AG04449 (cell line): ENCODE measurements around the gene CDC14B.

ENCODE experiments used
- CTCF ChIA-PET: fragments of 350-600 bp; formaldehyde crosslinking; extraction: SDS; loops from one replicate; lab custom pipeline; 2021; ENCODE audit warnings: antibody characterized with exemption; lab: Yijun Ruan, JAX
- POLR2A ChIA-PET: fragments of 400-600, 350-600 bp; formaldehyde crosslinking; extraction: SDS; loops from one replicate; lab custom pipeline; 2020; ENCODE audit warnings: antibody characterized with exemption, inconsistent platforms; lab: Yijun Ruan, JAX
- DNase-seq: peaks from one replicate; pipeline ENCODE4 v3.0.0-alpha.2; 2010; ENCODE audit warnings: low read depth, low spot score
- H3K4me3 ChIP-seq: 2 replicates; pipeline ENCODE4 v1.5.1; 2011; ENCODE audit warnings: low read depth, mild to moderate bottlenecking, control low read depth, low read length
- TF ChIP-seq, protein P1 (sequence below): IDR thresholded peaks from one replicate; pipeline ENCODE4 v1.5.1; 2011; ENCODE audit warnings: mild to moderate bottlenecking, moderate library complexity, low read length, control low read depth, inconsistent platforms; ENCODE audit not compliant: insufficient read depth; ENCODE audit errors: missing control alignments

Gene CDC14B

DNA sequence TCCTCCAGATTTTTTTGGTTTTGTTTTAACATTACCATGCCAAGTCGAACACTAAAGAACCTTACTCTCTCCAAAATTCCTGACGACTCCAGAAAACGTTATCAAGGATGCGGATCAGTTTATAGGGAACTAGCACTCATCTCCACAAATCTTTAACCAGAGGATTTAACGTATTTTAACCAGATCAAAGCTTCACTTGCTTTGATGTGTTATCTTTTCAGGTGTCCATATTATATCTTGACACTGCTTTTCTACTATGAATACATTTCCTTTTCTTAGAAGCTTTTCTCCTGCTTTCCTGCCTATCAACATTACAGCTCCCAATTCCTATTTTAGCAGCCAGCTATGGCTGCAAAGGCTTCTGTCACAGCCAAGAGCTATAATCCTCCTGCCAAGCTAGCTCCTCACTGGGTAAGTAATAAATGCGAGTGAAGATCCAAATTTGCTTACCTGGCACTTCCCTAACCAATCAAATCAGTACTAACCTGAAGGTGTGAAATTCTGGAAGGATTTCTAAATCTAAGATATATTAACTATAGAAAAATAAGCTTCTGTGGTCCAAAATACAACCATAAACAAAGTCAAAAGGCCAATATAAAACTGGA lies 60.2 kb downstream of the CDC14B start:
- ChIA-PET POLR2A (no interaction called here), CTCF (no interaction called here)
- no peak overlapping the region for H3K4me3 ChIP-seq
- TF ChIP-seq, protein P1, sequence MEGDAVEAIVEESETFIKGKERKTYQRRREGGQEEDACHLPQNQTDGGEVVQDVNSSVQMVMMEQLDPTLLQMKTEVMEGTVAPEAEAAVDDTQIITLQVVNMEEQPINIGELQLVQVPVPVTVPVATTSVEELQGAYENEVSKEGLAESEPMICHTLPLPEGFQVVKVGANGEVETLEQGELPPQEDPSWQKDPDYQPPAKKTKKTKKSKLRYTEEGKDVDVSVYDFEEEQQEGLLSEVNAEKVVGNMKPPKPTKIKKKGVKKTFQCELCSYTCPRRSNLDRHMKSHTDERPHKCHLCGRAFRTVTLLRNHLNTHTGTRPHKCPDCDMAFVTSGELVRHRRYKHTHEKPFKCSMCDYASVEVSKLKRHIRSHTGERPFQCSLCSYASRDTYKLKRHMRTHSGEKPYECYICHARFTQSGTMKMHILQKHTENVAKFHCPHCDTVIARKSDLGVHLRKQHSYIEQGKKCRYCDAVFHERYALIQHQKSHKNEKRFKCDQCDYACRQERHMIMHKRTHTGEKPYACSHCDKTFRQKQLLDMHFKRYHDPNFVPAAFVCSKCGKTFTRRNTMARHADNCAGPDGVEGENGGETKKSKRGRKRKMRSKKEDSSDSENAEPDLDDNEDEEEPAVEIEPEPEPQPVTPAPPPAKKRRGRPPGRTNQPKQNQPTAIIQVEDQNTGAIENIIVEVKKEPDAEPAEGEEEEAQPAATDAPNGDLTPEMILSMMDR, result no peak
- no peak for DNase-seq

DNA sequence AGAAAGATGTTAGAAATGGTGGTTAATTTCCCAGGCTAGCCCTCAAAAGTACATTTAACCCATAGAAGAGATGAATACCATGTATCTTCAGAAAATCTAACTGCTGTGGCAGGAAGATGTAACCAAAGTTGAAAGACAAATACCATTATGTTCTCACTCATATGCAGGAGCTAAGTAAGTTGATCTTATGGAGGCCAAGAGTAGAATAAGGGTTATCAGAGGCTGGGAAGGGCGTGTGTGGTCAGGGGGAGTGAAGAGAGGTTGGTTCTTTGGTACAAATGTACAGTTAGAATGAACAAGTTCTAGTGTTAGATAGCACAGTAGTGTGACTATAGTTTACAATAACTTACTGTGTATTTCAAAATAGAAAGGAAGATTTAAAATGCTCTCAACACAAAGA lies 61.7 kb downstream of the CDC14B start:
- H3K4me3 ChIP-seq, result no peak overlapping the region
- ChIA-PET CTCF (interaction anchor here (4.5 kb wide), 1 partner anchor 9 kb away, joined by 34 read pairs; no protein-coding TSS in a partner anchor), POLR2A (no interaction called here)
- no peak for DNase-seq
- TF ChIP-seq, protein P1, result no peak

DNA sequence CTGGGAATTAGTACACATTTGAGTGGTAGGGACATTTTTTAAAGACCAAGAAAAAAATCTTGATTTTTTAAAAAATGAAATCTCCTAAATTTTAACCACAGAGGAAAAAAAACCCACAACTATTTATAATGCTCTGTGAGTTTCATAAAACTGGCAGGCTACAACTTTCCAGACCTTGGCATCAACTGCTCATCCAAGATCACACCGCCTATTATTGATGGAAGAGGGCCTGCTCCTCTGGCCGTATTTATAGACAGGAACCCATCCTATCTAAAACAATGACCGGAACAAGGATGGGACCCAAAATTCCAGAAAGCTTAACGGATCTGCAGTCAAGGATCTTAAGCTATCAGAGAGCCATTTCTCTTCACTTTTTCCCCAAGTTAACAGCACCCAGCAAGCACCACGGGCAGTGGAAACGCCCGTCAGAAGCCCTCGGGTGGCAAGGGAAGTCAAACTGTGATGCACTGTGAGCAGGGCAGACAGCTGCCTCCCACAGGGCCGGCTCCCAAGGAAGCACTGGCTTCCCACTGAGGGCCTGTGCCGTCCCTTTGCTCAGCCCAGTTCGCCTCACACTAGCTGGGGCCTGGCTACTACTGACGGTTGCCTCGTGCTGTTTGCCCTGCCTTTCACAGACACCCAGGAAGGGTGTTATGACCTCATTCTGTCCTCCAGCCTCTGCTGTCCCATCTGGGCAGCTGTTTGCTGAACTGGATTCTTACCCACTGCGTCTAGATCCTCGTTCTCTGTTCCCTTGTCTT lies 62.8 kb downstream of the CDC14B start:
- no peak overlapping the region for H3K4me3 ChIP-seq
- TF ChIP-seq, protein P1, result no peak
- DNase-seq, result no peak
- CTCF ChIA-PET, result interaction anchor here (1.0 to 4.5 kb wide), 3 partner anchors 10 to 108 kb away, joined by 4 to 34 read pairs (median 5); no protein-coding TSS in a partner anchor
- POLR2A ChIA-PET, result interaction anchor here (0.6 kb wide), 1 partner anchor 61 kb away, joined by 3 read pairs; no protein-coding TSS in a partner anchor

DNA sequence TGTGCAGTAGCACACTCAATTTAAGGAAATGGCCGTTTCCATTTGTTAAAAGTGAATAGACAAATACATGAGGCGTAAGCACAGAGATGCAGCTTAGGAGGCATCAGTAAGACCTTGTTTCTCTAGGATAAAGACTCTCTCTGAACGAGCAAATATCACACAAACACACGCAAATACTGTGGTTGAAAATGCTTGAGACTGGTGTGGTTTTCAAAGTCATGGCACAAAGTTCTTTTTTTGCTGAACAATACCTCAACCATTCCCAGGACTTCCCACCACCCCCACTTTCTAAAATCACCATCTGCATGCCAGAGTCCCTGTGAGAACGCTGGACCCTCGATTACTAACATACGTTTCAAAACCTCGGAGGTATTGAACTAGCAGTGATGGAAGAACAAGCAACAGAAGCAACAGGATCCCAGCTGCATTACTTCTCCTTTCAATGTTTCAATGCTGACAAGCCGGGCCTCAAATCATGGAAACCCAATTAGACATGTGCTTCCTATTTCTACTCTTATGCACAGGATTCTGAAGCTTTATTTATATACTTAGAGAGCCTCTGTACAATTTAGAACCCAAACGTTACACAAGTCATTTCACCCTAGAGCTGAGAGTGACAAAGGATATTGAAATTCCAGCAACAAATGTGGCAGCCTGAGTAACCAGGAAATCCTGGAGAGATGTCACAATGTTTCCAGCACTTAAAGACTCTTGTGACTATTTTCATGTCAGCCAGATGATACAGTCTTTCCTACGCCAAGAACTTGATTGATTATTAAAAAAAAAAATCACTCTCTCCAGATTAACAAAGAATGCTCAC lies 63.9 kb downstream of the CDC14B start:
- ChIA-PET CTCF (interaction anchor here (1.0 to 4.5 kb wide), 4 partner anchors 11 to 106 kb away, joined by 3 to 34 read pairs (median 4); no protein-coding TSS in a partner anchor), POLR2A (interaction anchor here (1.7 kb wide), 1 partner anchor 11 kb away, joined by 8 read pairs; no protein-coding TSS in a partner anchor)
- TF ChIP-seq, protein P1, result no peak
- no peak overlapping the region for H3K4me3 ChIP-seq
- DNase-seq, result no peak

DNA sequence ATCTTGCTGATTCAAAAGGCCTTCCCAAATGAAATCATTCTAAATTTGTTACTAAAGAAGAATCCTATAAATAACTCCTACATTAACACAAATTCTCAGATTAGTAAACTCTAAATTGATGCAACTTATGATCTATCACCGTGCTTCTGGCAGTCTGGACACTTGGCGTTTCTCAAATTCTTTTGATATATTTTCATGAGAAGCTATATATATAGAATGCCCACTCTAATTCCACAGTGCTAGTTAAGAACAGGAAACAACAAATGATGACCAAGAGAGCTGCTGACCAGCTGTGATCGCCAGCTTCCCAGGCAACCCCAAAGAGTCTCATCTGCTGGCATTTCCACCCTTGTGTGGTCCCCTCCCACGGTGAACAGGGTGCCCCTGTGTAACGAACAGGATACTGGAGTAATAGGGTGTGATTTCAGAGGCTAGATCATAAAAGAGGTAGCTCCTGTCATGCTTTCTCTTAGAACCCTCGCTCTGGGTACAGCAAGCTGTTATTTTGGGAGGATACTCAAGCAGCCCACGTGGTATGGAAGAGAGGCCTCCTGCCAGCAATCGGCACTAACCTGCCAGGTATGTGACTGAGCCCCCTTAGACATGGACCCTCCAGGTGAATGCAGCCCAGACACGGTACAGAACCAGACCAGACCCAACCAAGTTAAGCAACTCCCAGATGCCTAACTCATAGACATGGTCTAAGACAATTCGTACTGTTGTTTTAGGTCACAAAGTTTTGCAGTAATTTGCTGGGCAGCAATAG lies 64.7 kb downstream of the CDC14B start:
- TF ChIP-seq, protein P1, result no peak
- H3K4me3 ChIP-seq, result peak overlapping the region; percentile 3
- ChIA-PET CTCF (interaction anchor here (0.6 to 4.5 kb wide), 3 partner anchors 11 to 103 kb away, joined by 3 to 34 read pairs (median 3); no protein-coding TSS in a partner anchor), POLR2A (interaction anchor here (1.7 kb wide), 1 partner anchor 12 kb away, joined by 8 read pairs; no protein-coding TSS in a partner anchor)
- DNase-seq, result peak; percentile 67
